Mucosa of descending colon (tissue), 3 donors: Measurements from ENCODE around the gene TAMALIN. TPM values are rescaled to one million over a fixed set of nuclear protein-coding genes. Genes with fewer than 3 reads are reported as not detected.
"Not testable (repeated sequence)": the region's sequence is repeated elsewhere in the genome, so short reads cannot be mapped to it uniquely, and the experiment has no call there.

ENCODE experiments used
- ATAC-seq: fragments of 200-7000 bp; cut with Tn5 transposase; one replicate; pipeline ENCODE4 v1.9.1; 2020; ENCODE audit warnings: mild to moderate bottlenecking, moderate library complexity
- DNase-seq, 3 donors: peaks; one replicate each; pipeline ENCODE4 v3.0.0-alpha.2; 2020
- H3K36me3 ChIP-seq: fragments of 200-600 bp; one replicate; pipeline ENCODE4 v1.8.0; 2021; ENCODE audit warnings: low read depth, mild to moderate bottlenecking
- H3K4me1 ChIP-seq: fragments of 200-600 bp; one replicate; pipeline ENCODE4 v1.8.0; 2021; ENCODE audit warnings: low read depth, mild to moderate bottlenecking
- H3K4me3 ChIP-seq: fragments of 200-600 bp; one replicate; pipeline ENCODE4 v1.8.0; 2021; ENCODE audit warnings: mild to moderate bottlenecking
- H3K9me3 ChIP-seq: fragments of 200-600 bp; one replicate; pipeline ENCODE4 v1.8.0; 2021; ENCODE audit warnings: mild to moderate bottlenecking
- intact Hi-C, 2 donors: fragments of 100-400 bp; cut with DNase I in 1 of 2; cut with micrococcal nuclease in 1 of 2; formaldehyde crosslinking; loops; one replicate each; pipeline versions ENCODE4 v1.11.0 to v1.11.1; 2022; cut with DNase I, micrococcal nuclease
- total RNA-seq, 3 donors: library from RNA; stranded (reverse); fragmentation: NEBNext Ultra II Directional in 2 of 3; extraction: Animal tissue kit (Norgen Biotek cat#: 25700) in 2 of 3; gene quantifications; one replicate each; pipeline versions ENCODE4 v1.2.1 to v1.2.4, GENCODE V29; 2021 to 2023
- TF ChIP-seq, protein P1 (sequence below): fragments of 200-600 bp; IDR thresholded peaks from one replicate; pipeline ENCODE4 v1.8.0; 2022; ENCODE audit warnings: antibody characterized with exemption, mild to moderate bottlenecking
- donor health status: DM: no; HTN: no; CAD: no; lungs with moderate emphysema.
- donor health status: DM: no; HTN: no; CAD: no.
- donor health status: DM: no; HTN: yes; CAD: no.

Gene TAMALIN
- total RNA-seq, 3 donors from 2014 or later, result 9.4 to 19.6 (median 13.8) TPM

GRCh38 chr12:51974646-51975045, 32.1 kb upstream of the TAMALIN start:
- ATAC-seq (no peak), DNase-seq (no peak)
- peaks cover 38% of the 10 kb centered on the region for H3K4me1 ChIP-seq
- intact Hi-C loops, result loop anchor here in 1 of 2 donors (10.0 kb wide), 1 partner anchor 80 kb away; no protein-coding TSS in a partner anchor
- no peaks in the 10 kb centered on the region for H3K9me3 ChIP-seq
- no peaks in the 10 kb centered on the region for H3K36me3 ChIP-seq
- TF ChIP-seq, protein P1, sequence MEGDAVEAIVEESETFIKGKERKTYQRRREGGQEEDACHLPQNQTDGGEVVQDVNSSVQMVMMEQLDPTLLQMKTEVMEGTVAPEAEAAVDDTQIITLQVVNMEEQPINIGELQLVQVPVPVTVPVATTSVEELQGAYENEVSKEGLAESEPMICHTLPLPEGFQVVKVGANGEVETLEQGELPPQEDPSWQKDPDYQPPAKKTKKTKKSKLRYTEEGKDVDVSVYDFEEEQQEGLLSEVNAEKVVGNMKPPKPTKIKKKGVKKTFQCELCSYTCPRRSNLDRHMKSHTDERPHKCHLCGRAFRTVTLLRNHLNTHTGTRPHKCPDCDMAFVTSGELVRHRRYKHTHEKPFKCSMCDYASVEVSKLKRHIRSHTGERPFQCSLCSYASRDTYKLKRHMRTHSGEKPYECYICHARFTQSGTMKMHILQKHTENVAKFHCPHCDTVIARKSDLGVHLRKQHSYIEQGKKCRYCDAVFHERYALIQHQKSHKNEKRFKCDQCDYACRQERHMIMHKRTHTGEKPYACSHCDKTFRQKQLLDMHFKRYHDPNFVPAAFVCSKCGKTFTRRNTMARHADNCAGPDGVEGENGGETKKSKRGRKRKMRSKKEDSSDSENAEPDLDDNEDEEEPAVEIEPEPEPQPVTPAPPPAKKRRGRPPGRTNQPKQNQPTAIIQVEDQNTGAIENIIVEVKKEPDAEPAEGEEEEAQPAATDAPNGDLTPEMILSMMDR, result no peak
- H3K4me3 ChIP-seq, result no peak overlapping the region

DNA sequence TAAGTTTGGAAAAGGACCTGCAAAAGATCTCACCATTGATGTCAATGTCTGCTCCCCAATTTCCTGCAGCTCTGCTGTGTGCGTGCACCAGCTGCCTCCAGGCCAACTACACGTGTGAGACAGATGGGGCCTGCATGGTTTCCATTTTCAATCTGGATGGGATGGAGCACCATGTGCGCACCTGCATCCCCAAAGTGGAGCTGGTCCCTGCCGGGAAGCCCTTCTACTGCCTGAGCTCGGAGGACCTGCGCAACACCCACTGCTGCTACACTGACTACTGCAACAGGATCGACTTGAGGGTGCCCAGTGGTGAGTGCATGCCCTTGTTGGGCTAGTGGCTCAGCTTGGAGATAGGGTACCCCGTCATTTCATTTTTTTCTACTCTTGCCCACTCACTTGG, 31.6 kb upstream of the TAMALIN start:
- no peak for ATAC-seq
- DNase-seq, result no peak
- intact Hi-C loops, result loop anchor here in 1 of 2 donors (10.0 kb wide), 1 partner anchor 80 kb away; no protein-coding TSS in a partner anchor
- H3K36me3 ChIP-seq, result no peaks in the 10 kb centered on the region
- H3K9me3 ChIP-seq, result no peaks in the 10 kb centered on the region
- no peak overlapping the region for H3K4me3 ChIP-seq
- peaks cover 38% of the 10 kb centered on the region for H3K4me1 ChIP-seq
- TF ChIP-seq, protein P1, result no peak

GRCh38 chr12:51976376-51977160, 30.2 kb upstream of the TAMALIN start:
- ATAC-seq (peak; percentile 38), DNase-seq (no peak)
- H3K36me3 ChIP-seq, result no peaks in the 10 kb centered on the region
- no peaks in the 10 kb centered on the region for H3K9me3 ChIP-seq
- TF ChIP-seq, protein P1, result no peak
- H3K4me3 ChIP-seq, result no peak overlapping the region
- H3K4me1 ChIP-seq, result peaks cover 27% of the 10 kb centered on the region
- intact Hi-C loops, result loop anchor here in 1 of 2 donors (10.0 kb wide), 1 partner anchor 82 kb away; no protein-coding TSS in a partner anchor

DNA sequence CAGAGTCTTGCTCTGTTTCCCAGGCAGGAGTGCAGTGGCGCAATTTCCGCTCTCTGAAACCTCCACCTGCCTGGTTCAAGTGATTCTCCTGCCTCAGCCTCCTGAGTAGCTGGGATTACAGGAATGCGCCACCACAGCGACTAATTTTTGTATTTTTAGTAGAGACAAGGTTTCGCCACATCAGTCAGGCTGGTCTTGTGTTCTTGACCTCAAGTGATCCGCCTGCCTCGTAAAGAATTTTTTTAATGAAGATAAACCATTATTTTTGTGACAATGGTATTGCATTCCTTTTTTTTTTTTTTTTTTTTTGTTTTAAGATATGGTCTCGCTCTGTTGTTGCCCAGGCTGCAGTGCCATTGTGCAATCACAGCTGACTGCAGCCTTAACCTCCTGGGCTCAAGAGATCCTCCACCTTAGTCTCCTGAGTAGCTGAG, 29.4 kb upstream of the TAMALIN start:
- DNase-seq, result no peak
- Histone ChIP-seq H3K9me3 (no peaks in the 10 kb centered on the region), H3K36me3 (no peaks in the 10 kb centered on the region), H3K4me3 (no peak overlapping the region), H3K4me1 (peaks cover 19% of the 10 kb centered on the region)
- intact Hi-C loops, result loop anchor here in 1 of 2 donors (10.0 kb wide), 1 partner anchor 83 kb away; no protein-coding TSS in a partner anchor
- TF ChIP-seq, protein P1, result no peak
- ATAC-seq, result no peak

DNA sequence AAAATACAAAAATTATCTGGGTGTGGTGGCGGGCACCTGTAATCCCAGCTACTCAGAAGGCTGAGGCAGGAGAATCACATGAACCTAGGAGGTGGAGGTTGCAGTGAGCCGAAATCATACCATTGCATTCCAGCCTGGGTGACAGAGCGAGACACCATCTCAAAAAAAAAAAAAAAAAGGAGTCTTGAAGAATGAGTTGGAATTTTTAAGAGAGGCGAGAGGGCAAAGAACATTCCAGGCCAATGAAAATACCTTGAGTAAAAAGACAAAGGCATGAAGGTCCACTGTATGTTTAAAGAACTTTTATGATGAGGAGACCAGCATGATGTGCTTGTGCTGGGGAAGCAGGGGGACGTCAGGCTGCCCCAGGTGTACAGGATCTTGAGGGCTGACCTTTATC, 27.4 kb upstream of the TAMALIN start:
- not testable (repeated sequence) for ATAC-seq, H3K4me1 ChIP-seq, H3K4me3 ChIP-seq, H3K36me3 ChIP-seq, DNase-seq, H3K9me3 ChIP-seq
- intact Hi-C loops, result loop anchor here in 1 of 2 donors (10.0 kb wide), 1 partner anchor 85 kb away; no protein-coding TSS in a partner anchor
